HEK293 (cell line): ENCODE results near the gene ZNF816.

ENCODE experiments used
- CTCF ChIA-PET: fragments of 350-600 bp; formaldehyde crosslinking; extraction: SDS; loops from one replicate; lab custom pipeline; 2021; ENCODE audit warnings: antibody characterized with exemption; lab: Yijun Ruan, JAX
- POLR2A ChIA-PET: fragments of 300-600 bp; formaldehyde crosslinking; extraction: SDS; loops from one replicate; lab custom pipeline; 2020; ENCODE audit warnings: antibody characterized with exemption, inconsistent platforms; lab: Yijun Ruan, JAX
- H3K27ac ChIP-seq: fragments of 200-500 bp; sonication (Bioruptor generic); 2 replicates; pipeline ENCODE4 v1.5.1; 2014; ENCODE audit warnings: low read depth, low read length, control low read depth, inconsistent platforms; ENCODE audit errors: extremely low read depth
- H3K36me3 ChIP-seq, 2 experiments: fragments of 200-500 bp in 1 of 2; sonication (Bioruptor generic) in 1 of 2; 1 replicate in 1 of 2; 2 replicates in 1 of 2; pipeline ENCODE4 v1.5.1; 2014 to 2017; ENCODE audit warnings: inconsistent platforms in 2 of 2, low read length in 2 of 2; ENCODE audit not compliant: control insufficient read depth in 2 of 2, insufficient read depth in 1 of 2
- H3K4me1 ChIP-seq: fragments of 200-500 bp; sonication (Bioruptor generic); 2 replicates; pipeline ENCODE4 v1.5.1; 2014; ENCODE audit warnings: mild to moderate bottlenecking, low read length, inconsistent platforms; ENCODE audit not compliant: control insufficient read depth, insufficient read depth
- H3K4me3 ChIP-seq: 2 replicates; pipeline ENCODE4 v1.5.1; 2011; ENCODE audit warnings: low read depth, mild to moderate bottlenecking, control low read depth, low read length, moderate library complexity
- H3K9me3 ChIP-seq: fragments of 200-500 bp; sonication (Bioruptor generic); 2 replicates; pipeline ENCODE4 v1.5.1; 2014; ENCODE audit warnings: low read depth, low read length, inconsistent platforms; ENCODE audit not compliant: control insufficient read depth, insufficient read depth
- BCL11B ChIP-seq: fragments of 450-650 bp; formaldehyde crosslinking; IDR thresholded peaks from 2 replicates; pipeline ENCODE4 v1.5.1; 2016; ENCODE audit warnings: low read depth, missing biosample characterization, missing genetic modification characterization
- GFI1B ChIP-seq: fragments of 450-650 bp; formaldehyde crosslinking; IDR thresholded peaks from 2 replicates; pipeline ENCODE4 v1.5.1; 2016; ENCODE audit warnings: missing biosample characterization, missing genetic modification characterization
- HOXC10 ChIP-seq: sonication (generic); formaldehyde crosslinking; IDR thresholded peaks from 2 replicates; pipeline ENCODE4 v1.8.1; 2023; ENCODE audit warnings: mild to moderate bottlenecking, missing genetic modification reagents
- KLF8 ChIP-seq: fragments of 450-650 bp; formaldehyde crosslinking; IDR thresholded peaks from 2 replicates; pipeline ENCODE4 v1.5.1; 2016; ENCODE audit warnings: missing biosample characterization, missing genetic modification characterization
- KLF9 ChIP-seq: fragments of 450-650 bp; formaldehyde crosslinking; IDR thresholded peaks from 2 replicates; pipeline ENCODE4 v1.5.1; 2016; ENCODE audit warnings: missing biosample characterization, missing genetic modification characterization, low read depth
- REST ChIP-seq: fragments of 450-650 bp; formaldehyde crosslinking; IDR thresholded peaks from 2 replicates; pipeline ENCODE4 v1.5.1; 2016; ENCODE audit warnings: missing biosample characterization, missing genetic modification characterization
- TRIM28 ChIP-seq: IDR thresholded peaks from 2 replicates; pipeline ENCODE4 v1.6.1; 2011; ENCODE audit warnings: low read length, control low read depth, borderline replicate concordance
- ZBTB1 ChIP-seq: fragments of 450-650 bp; formaldehyde crosslinking; IDR thresholded peaks from 2 replicates; pipeline ENCODE4 v1.5.1; 2016; ENCODE audit warnings: missing biosample characterization, missing genetic modification characterization
- ZBTB17 ChIP-seq: fragments of 450-650 bp; formaldehyde crosslinking; IDR thresholded peaks from 2 replicates; pipeline ENCODE4 v1.5.1; 2016; ENCODE audit warnings: missing biosample characterization, missing genetic modification characterization
- ZBTB48 ChIP-seq: fragments of 450-650 bp; formaldehyde crosslinking; IDR thresholded peaks from 2 replicates; pipeline ENCODE4 v1.5.1; 2016; ENCODE audit warnings: missing biosample characterization, missing genetic modification characterization
- ZNF148 ChIP-seq: fragments of 450-650 bp; formaldehyde crosslinking; IDR thresholded peaks from 2 replicates; pipeline ENCODE4 v1.5.0; 2017; ENCODE audit warnings: missing biosample characterization, missing genetic modification characterization, borderline replicate concordance
- ZNF239 ChIP-seq: fragments of 450-650 bp; formaldehyde crosslinking; IDR thresholded peaks from 2 replicates; pipeline ENCODE4 v1.5.1; 2016; ENCODE audit warnings: missing biosample characterization, missing genetic modification characterization
- ZNF292 ChIP-seq: fragments of 450-650 bp; formaldehyde crosslinking; IDR thresholded peaks from 2 replicates; pipeline ENCODE4 v1.5.1; 2016; ENCODE audit warnings: low read depth, missing biosample characterization, missing genetic modification characterization, borderline replicate concordance
- ZNF341 ChIP-seq: fragments of 450-650 bp; formaldehyde crosslinking; IDR thresholded peaks from 2 replicates; pipeline ENCODE4; 2016; ENCODE audit warnings: low read depth, missing biosample characterization, missing genetic modification characterization
- ZNF473 ChIP-seq: fragments of 450-650 bp; formaldehyde crosslinking; IDR thresholded peaks from 2 replicates; pipeline ENCODE4 v1.5.1; 2017; ENCODE audit warnings: missing biosample characterization, missing genetic modification characterization
- ZNF510 ChIP-seq: fragments of 450-650 bp; formaldehyde crosslinking; IDR thresholded peaks from 2 replicates; pipeline ENCODE4 v1.5.1; 2018; ENCODE audit warnings: mild to moderate bottlenecking, missing genetic modification characterization, missing biosample characterization; ENCODE audit not compliant: insufficient replicate concordance
- ZNF555 ChIP-seq: fragments of 450-650 bp; formaldehyde crosslinking; conservative IDR thresholded peaks from 2 replicates; pipeline ENCODE4 v1.5.1; 2017; ENCODE audit warnings: missing biosample characterization, mild to moderate bottlenecking, missing genetic modification characterization, inconsistent platforms
- ZNF571 ChIP-seq: fragments of 450-650 bp; formaldehyde crosslinking; IDR thresholded peaks from 2 replicates; pipeline ENCODE4 v1.5.0; 2017; ENCODE audit warnings: missing biosample characterization, missing genetic modification characterization
- ZNF585B ChIP-seq: fragments of 450-650 bp; formaldehyde crosslinking; IDR thresholded peaks from 2 replicates; pipeline ENCODE4 v1.5.1; 2016; ENCODE audit warnings: missing biosample characterization, missing genetic modification characterization
- ZNF626 ChIP-seq: fragments of 450-650 bp; sonication (Bioruptor Pico); formaldehyde crosslinking; IDR thresholded peaks from 2 replicates; pipeline ENCODE4 v1.5.1; 2018; ENCODE audit warnings: missing biosample characterization, missing genetic modification characterization, inconsistent platforms
- ZNF768 ChIP-seq: fragments of 450-650 bp; formaldehyde crosslinking; IDR thresholded peaks from 2 replicates; pipeline ENCODE4 v1.5.1; 2018; ENCODE audit warnings: missing biosample characterization, mild to moderate bottlenecking, missing genetic modification characterization
- ZNF792 ChIP-seq: fragments of 450-650 bp; formaldehyde crosslinking; IDR thresholded peaks from 2 replicates; pipeline ENCODE4 v1.5.1; 2016; ENCODE audit warnings: missing biosample characterization, missing genetic modification characterization
- ZNF830 ChIP-seq: fragments of 450-650 bp; IDR thresholded peaks from 2 replicates; pipeline ENCODE4 v1.5.0; 2018; ENCODE audit warnings: missing biosample characterization, missing genetic modification characterization, low read depth, mild to moderate bottlenecking, moderate library complexity
- ZSCAN16 ChIP-seq: fragments of 450-650 bp; formaldehyde crosslinking; IDR thresholded peaks from 2 replicates; pipeline ENCODE4 v1.5.1; 2016; ENCODE audit warnings: missing biosample characterization, missing genetic modification characterization

The ZNF816 gene

GRCh38 chr19:52948025-52948770 lies 14.5 kb downstream of the ZNF816 start (continued):
- TF ChIP-seq ZNF148 (tag by site-specific recombination) (no peak), ZNF830 (no peak), ZNF473 (tag by site-specific recombination) (no peak), ZNF510 (tag by site-specific recombination) (no peak)
- TF ChIP-seq, all 188 proteins: peak for 0

GRCh38 chr19:52946322-52947310 lies 16.1 kb downstream of the ZNF816 start:
- TF ChIP-seq ZNF768 (tag by site-specific recombination) (no peak), ZBTB48 (tag by site-specific recombination) (no peak), GFI1B (tag by site-specific recombination) (no peak), ZNF341 (tag by site-specific recombination) (no peak), ZNF571 (tag by site-specific recombination) (no peak), ZNF585B (tag by site-specific recombination) (no peak), TRIM28 (no peak), ZNF239 (no peak)
- POLR2A ChIA-PET = no interaction called here
- Histone ChIP-seq H3K4me1 (no peaks in the 10 kb centered on the region), H3K9me3 (no peaks in the 10 kb centered on the region), H3K4me3 (no peak overlapping the region), H3K36me3 (peaks cover 0 to 16% of the 10 kb centered on the region in 2 experiments; a peak in 1 of 3 replicates), H3K27ac (no peak overlapping the region)
- CTCF ChIA-PET = no interaction called here

- H3K27ac ChIP-seq = no peak overlapping the region
- H3K4me3 ChIP-seq = no peak overlapping the region
- peaks cover 0 to 8% of the 10 kb centered on the region in 2 experiments; a peak in 1 of 3 replicates for H3K36me3 ChIP-seq
- H3K9me3 ChIP-seq = no peaks in the 10 kb centered on the region
- ChIA-PET CTCF (no interaction called here), POLR2A (no interaction called here)
- H3K4me1 ChIP-seq = no peaks in the 10 kb centered on the region
- TF ChIP-seq ZNF292 (tag by site-specific recombination) (no peak), KLF8 (tag by site-specific recombination) (no peak), BCL11B (no peak), ZSCAN16 (tag by site-specific recombination) (no peak), REST (no peak), ZNF555 (tag by site-specific recombination) (no peak), ZNF792 (tag by site-specific recombination) (no peak), ZBTB17 (tag by site-specific recombination) (no peak), KLF9 (tag by site-specific recombination) (no peak), ZNF626 (no peak), HOXC10 (CRISPR knock-in tag) (no peak), ZBTB1 (no peak)
Observed at GRCh38 chr19:52945652-52946321, 16.9 kb downstream of the ZNF816 start.
